ENCODE measurements around the gene EMC1.
"Not testable (repeated sequence)": the region's sequence is repeated elsewhere in the genome, so short reads cannot be mapped to it uniquely, and the experiment has no call there.

The EMC1 gene

GRCh38 chr1:19234224-19234623 lies 17.1 kb downstream of the EMC1 start:
- Histone ChIP-seq H3K27me3 (ENCODE audit: insufficient read depth, poor library complexity, severe bottlenecking) (no peaks in the 10 kb centered on the region), H3K4me3 (replicated peaks; ENCODE audit: insufficient read depth, low read length) (no peak overlapping the region), H3K27ac (replicated peaks) (no peak overlapping the region)
- DNase-seq (ENCODE audit: low read depth in 1 of 2, low spot score in 1 of 2), result no peak
- TF ChIP-seq SPI1 (IDR thresholded peaks at IDR 0.05; ENCODE audit: borderline replicate concordance, low read depth) (no peak), POLR2AphosphoS5 (IDR thresholded peaks at IDR 0.05; ENCODE audit: low read depth) (no peak), REST (IDR thresholded peaks at IDR 0.05; ENCODE audit: insufficient replicate concordance, low read depth) (no peak), GABPA (IDR thresholded peaks at IDR 0.05; ENCODE audit: low read depth) (no peak), CTCF (IDR thresholded peaks at IDR 0.05; ENCODE audit: insufficient read depth, low read length) (no peak)

- Histone ChIP-seq H3K27me3 (ENCODE audit: insufficient read depth, poor library complexity, severe bottlenecking) (no peaks in the 10 kb centered on the region), H3K4me3 (replicated peaks; ENCODE audit: insufficient read depth, low read length) (no peak overlapping the region), H3K27ac (replicated peaks) (no peak overlapping the region)
- no peak for DNase-seq (ENCODE audit: low read depth in 1 of 2, low spot score in 1 of 2)
- TF ChIP-seq REST (IDR thresholded peaks at IDR 0.05; ENCODE audit: insufficient replicate concordance, low read depth) (no peak), SPI1 (IDR thresholded peaks at IDR 0.05; ENCODE audit: borderline replicate concordance, low read depth) (no peak), GABPA (IDR thresholded peaks at IDR 0.05; ENCODE audit: low read depth) (no peak), CTCF (IDR thresholded peaks at IDR 0.05; ENCODE audit: insufficient read depth, low read length) (no peak), POLR2AphosphoS5 (IDR thresholded peaks at IDR 0.05; ENCODE audit: low read depth) (no peak)
Observed at GRCh38 chr1:19232524-19232846, 18.8 kb downstream of the EMC1 start.

GRCh38 chr1:19231736-19232523 lies 19.4 kb downstream of the EMC1 start:
- H3K27ac ChIP-seq (replicated peaks); H3K4me3 ChIP-seq (replicated peaks; ENCODE audit: insufficient read depth, low read length); H3K27me3 ChIP-seq (ENCODE audit: insufficient read depth, poor library complexity, severe bottlenecking); DNase-seq (ENCODE audit: low read depth in 1 of 2, low spot score in 1 of 2): not testable (repeated sequence)

GRCh38 chr1:19229828-19230325 lies 21.4 kb downstream of the EMC1 start:
- no peak for DNase-seq (ENCODE audit: low read depth in 1 of 2, low spot score in 1 of 2)
- Histone ChIP-seq H3K27me3 (ENCODE audit: insufficient read depth, poor library complexity, severe bottlenecking) (no peaks in the 10 kb centered on the region), H3K4me3 (replicated peaks; ENCODE audit: insufficient read depth, low read length) (no peak overlapping the region), H3K27ac (replicated peaks) (no peak overlapping the region)
- TF ChIP-seq GABPA (IDR thresholded peaks at IDR 0.05; ENCODE audit: low read depth) (no peak), POLR2AphosphoS5 (IDR thresholded peaks at IDR 0.05; ENCODE audit: low read depth) (no peak), SPI1 (IDR thresholded peaks at IDR 0.05; ENCODE audit: borderline replicate concordance, low read depth) (no peak), CTCF (IDR thresholded peaks at IDR 0.05; ENCODE audit: insufficient read depth, low read length) (no peak), REST (IDR thresholded peaks at IDR 0.05; ENCODE audit: insufficient replicate concordance, low read depth) (no peak)

Measured in HL-60 (cell line).